Measurements from ENCODE around the gene TMEM18.

DNA sequence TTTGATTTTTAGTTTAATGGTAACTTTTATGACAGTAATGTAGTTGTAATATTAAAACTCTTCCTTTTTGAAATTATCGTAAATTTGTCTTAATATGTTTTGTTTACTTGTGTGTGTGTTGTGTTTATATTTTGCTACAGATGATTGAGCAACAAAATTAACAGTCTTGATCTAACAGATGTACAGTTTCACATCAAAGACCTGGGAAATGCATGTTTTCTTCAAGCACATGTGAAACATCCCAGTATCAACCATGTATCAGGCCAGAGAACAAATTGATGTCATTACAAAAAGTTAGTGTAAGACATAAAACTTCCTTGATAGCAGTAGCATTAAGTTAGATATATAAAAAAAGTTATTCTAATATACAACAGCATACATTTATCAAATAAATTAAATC lies 45.5 kb downstream of the TMEM18 start:
- TF ChIP-seq SNRNP70 (optimal IDR thresholded peaks at IDR 0.05; ENCODE audit: low read depth, low read length) = no peak
- TF ChIP-seq, protein P1, sequence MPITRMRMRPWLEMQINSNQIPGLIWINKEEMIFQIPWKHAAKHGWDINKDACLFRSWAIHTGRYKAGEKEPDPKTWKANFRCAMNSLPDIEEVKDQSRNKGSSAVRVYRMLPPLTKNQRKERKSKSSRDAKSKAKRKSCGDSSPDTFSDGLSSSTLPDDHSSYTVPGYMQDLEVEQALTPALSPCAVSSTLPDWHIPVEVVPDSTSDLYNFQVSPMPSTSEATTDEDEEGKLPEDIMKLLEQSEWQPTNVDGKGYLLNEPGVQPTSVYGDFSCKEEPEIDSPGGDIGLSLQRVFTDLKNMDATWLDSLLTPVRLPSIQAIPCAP (CRISPR knock-in tag; IDR thresholded peaks at IDR 0.05; ENCODE audit: borderline replicate concordance) = no peak
- TF ChIP-seq, protein P2, sequence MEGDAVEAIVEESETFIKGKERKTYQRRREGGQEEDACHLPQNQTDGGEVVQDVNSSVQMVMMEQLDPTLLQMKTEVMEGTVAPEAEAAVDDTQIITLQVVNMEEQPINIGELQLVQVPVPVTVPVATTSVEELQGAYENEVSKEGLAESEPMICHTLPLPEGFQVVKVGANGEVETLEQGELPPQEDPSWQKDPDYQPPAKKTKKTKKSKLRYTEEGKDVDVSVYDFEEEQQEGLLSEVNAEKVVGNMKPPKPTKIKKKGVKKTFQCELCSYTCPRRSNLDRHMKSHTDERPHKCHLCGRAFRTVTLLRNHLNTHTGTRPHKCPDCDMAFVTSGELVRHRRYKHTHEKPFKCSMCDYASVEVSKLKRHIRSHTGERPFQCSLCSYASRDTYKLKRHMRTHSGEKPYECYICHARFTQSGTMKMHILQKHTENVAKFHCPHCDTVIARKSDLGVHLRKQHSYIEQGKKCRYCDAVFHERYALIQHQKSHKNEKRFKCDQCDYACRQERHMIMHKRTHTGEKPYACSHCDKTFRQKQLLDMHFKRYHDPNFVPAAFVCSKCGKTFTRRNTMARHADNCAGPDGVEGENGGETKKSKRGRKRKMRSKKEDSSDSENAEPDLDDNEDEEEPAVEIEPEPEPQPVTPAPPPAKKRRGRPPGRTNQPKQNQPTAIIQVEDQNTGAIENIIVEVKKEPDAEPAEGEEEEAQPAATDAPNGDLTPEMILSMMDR (IDR thresholded peaks at IDR 0.05 in 2 of 3, conservative IDR thresholded peaks at IDR 0.05 in 1 of 3; ENCODE audit: insufficient read depth in 2 of 3, low read depth in 1 of 3, low read length in 3 of 3) = no peak
- no peak for TF ChIP-seq U2AF1 (optimal IDR thresholded peaks at IDR 0.05; ENCODE audit: low read depth, low read length)
- no peak for TF ChIP-seq YY1 (IDR thresholded peaks at IDR 0.05; ENCODE audit: borderline replicate concordance in 1 of 3, control insufficient read depth in 1 of 3, extremely low read depth in 1 of 3, insufficient read depth in 3 of 3, insufficient read length in 1 of 3, insufficient replicate concordance in 2 of 3, low read depth in 1 of 3, low read length in 2 of 3)
- no peak for TF ChIP-seq SP2 (IDR thresholded peaks at IDR 0.05; ENCODE audit: extremely low read depth, low read depth, low read length, poor library complexity, severe bottlenecking)
- TF ChIP-seq, protein P3, sequence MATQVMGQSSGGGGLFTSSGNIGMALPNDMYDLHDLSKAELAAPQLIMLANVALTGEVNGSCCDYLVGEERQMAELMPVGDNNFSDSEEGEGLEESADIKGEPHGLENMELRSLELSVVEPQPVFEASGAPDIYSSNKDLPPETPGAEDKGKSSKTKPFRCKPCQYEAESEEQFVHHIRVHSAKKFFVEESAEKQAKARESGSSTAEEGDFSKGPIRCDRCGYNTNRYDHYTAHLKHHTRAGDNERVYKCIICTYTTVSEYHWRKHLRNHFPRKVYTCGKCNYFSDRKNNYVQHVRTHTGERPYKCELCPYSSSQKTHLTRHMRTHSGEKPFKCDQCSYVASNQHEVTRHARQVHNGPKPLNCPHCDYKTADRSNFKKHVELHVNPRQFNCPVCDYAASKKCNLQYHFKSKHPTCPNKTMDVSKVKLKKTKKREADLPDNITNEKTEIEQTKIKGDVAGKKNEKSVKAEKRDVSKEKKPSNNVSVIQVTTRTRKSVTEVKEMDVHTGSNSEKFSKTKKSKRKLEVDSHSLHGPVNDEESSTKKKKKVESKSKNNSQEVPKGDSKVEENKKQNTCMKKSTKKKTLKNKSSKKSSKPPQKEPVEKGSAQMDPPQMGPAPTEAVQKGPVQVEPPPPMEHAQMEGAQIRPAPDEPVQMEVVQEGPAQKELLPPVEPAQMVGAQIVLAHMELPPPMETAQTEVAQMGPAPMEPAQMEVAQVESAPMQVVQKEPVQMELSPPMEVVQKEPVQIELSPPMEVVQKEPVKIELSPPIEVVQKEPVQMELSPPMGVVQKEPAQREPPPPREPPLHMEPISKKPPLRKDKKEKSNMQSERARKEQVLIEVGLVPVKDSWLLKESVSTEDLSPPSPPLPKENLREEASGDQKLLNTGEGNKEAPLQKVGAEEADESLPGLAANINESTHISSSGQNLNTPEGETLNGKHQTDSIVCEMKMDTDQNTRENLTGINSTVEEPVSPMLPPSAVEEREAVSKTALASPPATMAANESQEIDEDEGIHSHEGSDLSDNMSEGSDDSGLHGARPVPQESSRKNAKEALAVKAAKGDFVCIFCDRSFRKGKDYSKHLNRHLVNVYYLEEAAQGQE (IDR thresholded peaks at IDR 0.05; ENCODE audit: borderline replicate concordance) = no peak
- TF ChIP-seq, protein P3 (CRISPR knock-in tag; IDR thresholded peaks at IDR 0.05; ENCODE audit: low read depth) = no peak
- TF ChIP-seq TARDBP (IDR thresholded peaks at IDR 0.05) = no peak
- TF ChIP-seq, protein P4, sequence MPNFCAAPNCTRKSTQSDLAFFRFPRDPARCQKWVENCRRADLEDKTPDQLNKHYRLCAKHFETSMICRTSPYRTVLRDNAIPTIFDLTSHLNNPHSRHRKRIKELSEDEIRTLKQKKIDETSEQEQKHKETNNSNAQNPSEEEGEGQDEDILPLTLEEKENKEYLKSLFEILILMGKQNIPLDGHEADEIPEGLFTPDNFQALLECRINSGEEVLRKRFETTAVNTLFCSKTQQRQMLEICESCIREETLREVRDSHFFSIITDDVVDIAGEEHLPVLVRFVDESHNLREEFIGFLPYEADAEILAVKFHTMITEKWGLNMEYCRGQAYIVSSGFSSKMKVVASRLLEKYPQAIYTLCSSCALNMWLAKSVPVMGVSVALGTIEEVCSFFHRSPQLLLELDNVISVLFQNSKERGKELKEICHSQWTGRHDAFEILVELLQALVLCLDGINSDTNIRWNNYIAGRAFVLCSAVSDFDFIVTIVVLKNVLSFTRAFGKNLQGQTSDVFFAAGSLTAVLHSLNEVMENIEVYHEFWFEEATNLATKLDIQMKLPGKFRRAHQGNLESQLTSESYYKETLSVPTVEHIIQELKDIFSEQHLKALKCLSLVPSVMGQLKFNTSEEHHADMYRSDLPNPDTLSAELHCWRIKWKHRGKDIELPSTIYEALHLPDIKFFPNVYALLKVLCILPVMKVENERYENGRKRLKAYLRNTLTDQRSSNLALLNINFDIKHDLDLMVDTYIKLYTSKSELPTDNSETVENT (CRISPR knock-in tag; IDR thresholded peaks at IDR 0.05) = no peak
- TF ChIP-seq JUNB (CRISPR knock-in tag; conservative IDR thresholded peaks at IDR 0.05) = no peak
- no peak for TF ChIP-seq FOXP1 (CRISPR knock-in tag; IDR thresholded peaks at IDR 0.05)
- TF ChIP-seq NCOR1 (IDR thresholded peaks at IDR 0.05) = no peak
- TF ChIP-seq RBM39 (optimal IDR thresholded peaks at IDR 0.05; ENCODE audit: low read depth, low read length) = no peak
- no peak for TF ChIP-seq ZNF780A (CRISPR knock-in tag; IDR thresholded peaks at IDR 0.05)

Measured in K562 (cell line).